HFFc6 (cell line): Measurements from ENCODE around the gene TTLL1. TPM values are rescaled to one million over a fixed set of nuclear protein-coding genes. Genes with fewer than 3 reads are reported as not detected.

Experiments used
- DNase-seq: peaks from one replicate; pipeline ENCODE4 v3.0.0-alpha.2; 2018
- H3K27ac Mint-ChIP-seq: 2 replicates; pipeline ENCODE4 v1.8.0; 2020; ENCODE audit warnings: mild to moderate bottlenecking, mixed read lengths
- H3K27me3 Mint-ChIP-seq: 2 replicates; pipeline ENCODE4 v1.8.0; 2021; ENCODE audit warnings: mild to moderate bottlenecking, moderate library complexity, mixed read lengths; ENCODE audit not compliant: insufficient read depth
- H3K36me3 Mint-ChIP-seq: 2 replicates; pipeline ENCODE4 v1.8.0; 2021; ENCODE audit warnings: low read depth, mixed read lengths
- H3K4me1 Mint-ChIP-seq: 2 replicates; pipeline ENCODE4 v1.8.0; 2020; ENCODE audit warnings: low read depth, mixed read lengths
- H3K4me3 Mint-ChIP-seq: 2 replicates; pipeline ENCODE4 v1.8.0; 2020; ENCODE audit warnings: mild to moderate bottlenecking, moderate library complexity, mixed read lengths
- H3K9me3 Mint-ChIP-seq: 2 replicates; pipeline ENCODE4 v1.8.0; 2020; ENCODE audit warnings: mild to moderate bottlenecking, mixed read lengths
- CTCF ChIP-seq: fragments of 200-600 bp; sonication (generic); IDR thresholded peaks from 2 replicates; pipeline ENCODE4 v1.5.0; 2021; ENCODE audit warnings: antibody characterized with exemption, mild to moderate bottlenecking
- total RNA-seq, 6 experiments: library from RNA; stranded (reverse); fragmentation: NEBNext Ultra II Directional; extraction: Animal tissue kit (Norgen Biotek cat#: 25700); gene quantifications; 2 replicates in 1 of 6; 3 replicates in 5 of 6; pipeline ENCODE4 v1.2.3, GENCODE V29; 2021

TTLL1 gene
- total RNA-seq, 6 experiments from 2014 or later: 5.7 to 7.7 (median 6.5) TPM

DNA sequence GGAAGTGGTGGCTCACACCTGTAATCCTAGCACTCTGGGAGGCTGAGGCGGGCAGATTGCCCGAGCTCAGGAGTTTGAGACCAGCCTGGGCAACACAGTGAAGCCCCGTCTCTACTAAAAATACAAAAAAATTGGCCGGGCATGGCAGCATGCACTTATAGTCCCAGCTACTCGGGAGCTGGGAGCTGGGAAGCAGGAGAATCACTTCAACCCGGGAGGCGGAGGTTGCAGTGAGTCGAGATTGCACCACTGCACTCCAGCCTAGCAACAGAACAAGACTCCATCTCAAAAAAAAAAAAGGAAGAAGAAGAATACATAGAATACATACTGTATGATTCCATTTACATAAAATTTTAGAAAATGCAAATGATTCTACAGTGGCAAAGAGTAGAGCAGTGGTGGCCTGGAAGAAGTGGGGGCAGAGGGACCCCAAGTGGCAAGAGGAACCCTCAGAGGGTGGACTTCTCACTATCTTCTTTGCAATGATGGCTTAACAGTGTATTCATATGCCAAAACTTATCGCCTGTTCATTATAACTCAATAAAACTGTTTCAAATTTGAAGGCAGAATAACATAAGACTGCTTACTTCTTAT is 96.2 kb downstream of the TTLL1 start:
- peak overlapping the region; percentile 97 for H3K27ac Mint-ChIP-seq
- peaks cover 16% of the 10 kb centered on the region for H3K36me3 Mint-ChIP-seq
- DNase-seq: no peak
- no peaks in the 10 kb centered on the region for H3K9me3 Mint-ChIP-seq
- TF ChIP-seq CTCF: no peak
- peak overlapping the region; percentile 90 for H3K4me3 Mint-ChIP-seq
- H3K27me3 Mint-ChIP-seq: peaks cover 6% of the 10 kb centered on the region
- peaks cover 86% of the 10 kb centered on the region for H3K4me1 Mint-ChIP-seq

GRCh38 chr22:42992092-42992491 is 97.1 kb downstream of the TTLL1 start:
- TF ChIP-seq CTCF: no peak
- no peaks in the 10 kb centered on the region for H3K9me3 Mint-ChIP-seq
- DNase-seq: no peak
- H3K36me3 Mint-ChIP-seq: peaks cover 16% of the 10 kb centered on the region
- H3K4me3 Mint-ChIP-seq: peak overlapping the region; percentile 30
- peak overlapping the region; percentile 97 for H3K27ac Mint-ChIP-seq
- H3K27me3 Mint-ChIP-seq: peaks cover 2% of the 10 kb centered on the region; the same call in 1 of the 2 replicates
- peaks cover 80% of the 10 kb centered on the region for H3K4me1 Mint-ChIP-seq

DNA sequence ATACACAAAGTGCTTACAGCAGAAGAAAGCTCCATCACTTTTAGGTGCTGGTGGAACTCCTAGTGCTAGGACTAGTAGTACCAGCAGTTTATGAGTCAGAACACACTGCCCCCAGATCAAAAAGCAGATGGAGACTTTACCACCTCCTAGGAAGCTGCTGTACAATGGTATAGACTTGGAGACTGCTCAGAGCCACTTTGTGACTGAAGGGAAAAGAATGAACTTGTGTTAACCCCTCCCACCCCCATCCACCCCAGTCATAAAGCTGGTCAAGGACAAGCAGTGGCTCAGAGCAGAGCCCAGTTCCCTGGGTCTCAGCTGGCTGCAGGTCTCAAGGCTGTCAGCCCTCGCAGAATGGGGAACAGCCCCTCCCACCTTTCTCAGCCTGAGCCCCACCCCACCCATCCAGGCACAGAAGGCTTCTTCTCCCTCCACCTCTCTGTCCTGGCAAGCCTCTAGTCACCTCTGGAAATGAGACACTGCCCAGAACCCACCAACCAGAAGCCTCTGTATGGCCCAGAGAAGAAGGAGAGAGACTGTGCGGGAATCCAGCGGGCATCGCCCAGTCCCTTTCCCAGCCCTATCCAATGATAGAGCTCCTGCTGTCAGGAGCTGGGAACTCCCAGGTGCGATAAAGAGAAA is 98.1 kb downstream of the TTLL1 start:
- TF ChIP-seq CTCF: no peak
- Mint-ChIP-seq H3K9me3 (no peaks in the 10 kb centered on the region), H3K36me3 (peaks cover 16% of the 10 kb centered on the region), H3K4me1 (peaks cover 81% of the 10 kb centered on the region), H3K27ac (peak overlapping the region; percentile 97), H3K4me3 (peak overlapping the region; percentile 83), H3K27me3 (no peaks in the 10 kb centered on the region)
- DNase-seq: peak; percentile 93

DNA sequence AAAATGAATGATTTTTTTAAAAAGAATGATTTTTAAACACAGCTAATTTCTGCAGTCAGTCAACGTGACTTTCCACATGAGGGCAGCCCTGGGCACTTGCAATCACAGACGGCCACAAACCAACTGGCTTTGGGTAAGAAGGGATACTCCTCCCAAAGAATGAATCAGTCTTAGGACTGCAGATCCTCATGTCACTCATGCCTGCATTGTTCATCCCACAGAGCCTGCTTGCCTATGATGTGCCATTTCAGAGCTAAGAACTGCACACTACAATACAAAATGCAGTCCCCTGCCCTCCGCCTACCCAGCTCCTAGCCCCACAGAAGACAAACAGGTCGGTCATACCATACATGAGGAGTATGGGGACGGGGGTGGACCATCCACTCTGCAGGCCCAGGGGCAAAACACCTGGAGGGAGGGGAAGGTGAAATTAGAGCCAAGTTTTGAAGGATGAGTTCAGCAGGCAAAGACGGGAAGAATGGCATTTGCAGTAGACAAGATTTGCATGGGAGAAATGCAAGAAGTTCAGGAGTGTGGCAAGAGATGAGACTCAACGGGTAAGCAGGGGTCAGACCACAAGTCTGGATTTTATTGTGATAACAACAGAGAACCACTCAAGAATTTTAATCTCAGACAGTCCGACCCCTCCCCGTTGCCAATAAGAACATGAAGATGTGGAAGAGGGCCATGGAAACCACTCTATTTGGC is 98.9 kb downstream of the TTLL1 start:
- Mint-ChIP-seq H3K4me1 (peaks cover 83% of the 10 kb centered on the region), H3K9me3 (no peaks in the 10 kb centered on the region), H3K4me3 (peak overlapping the region; percentile 83), H3K27me3 (no peaks in the 10 kb centered on the region), H3K27ac (peak overlapping the region; percentile 97), H3K36me3 (peaks cover 16% of the 10 kb centered on the region)
- DNase-seq: peak; percentile 92
- peak; percentile 74 for TF ChIP-seq CTCF

Other genes starting within 250 kb of the TTLL1 start
- gene ARFGAP3, start 232.1 kb downstream of the TTLL1 start, total RNA-seq: 10 to 100 TPM; 62.6 to 77.7 (median 66.8) TPM
- gene PACSIN2, start 74.2 kb downstream of the TTLL1 start, total RNA-seq: 10 to 100 TPM; 69.8 to 97.3 (median 76.2) TPM
- under 1 TPM in 1 of 6 experiments, not detected in 5; 0.20 TPM for gene BIK, start 21.4 kb upstream of the TTLL1 start, total RNA-seq
- 10 to 100 TPM; 15.1 to 16.6 (median 15.6) TPM for gene MCAT, start 54.0 kb upstream of the TTLL1 start, total RNA-seq
- 100 to 1,000 TPM; 325 to 442 (median 361) TPM for gene TSPO, start 62.2 kb upstream of the TTLL1 start, total RNA-seq
- gene TTLL12, start 97.7 kb upstream of the TTLL1 start, total RNA-seq: 10 to 100 TPM; 33.9 to 42.4 (median 38.7) TPM